ENCODE data around the gene NHLRC2. TPM values are rescaled to one million over a fixed set of nuclear protein-coding genes. Genes with fewer than 3 reads are reported as not detected.

Gene NHLRC2
- polyA plus RNA-seq, 3 donors = 2.7 to 4.9 (median 4.3) TPM

GRCh38 chr10:113854761-113855588, 514 bp downstream of the NHLRC2 start:
- peak overlapping the region; percentile 15 for H3K27ac ChIP-seq (ENCODE audit: low read depth, low read length)
- 1% methylated on average over 62 of the region's 62 CpGs for WGBS, 3 donors

GRCh38 chr10:113856563-113856962, 2.1 kb downstream of the NHLRC2 start:
- 35 to 73% (median 60%) methylated on average over 1 of the region's 1 CpG for WGBS, 3 donors
- H3K27ac ChIP-seq (ENCODE audit: low read depth, low read length) = no peak overlapping the region

GRCh38 chr10:113857210-113857609, 2.7 kb downstream of the NHLRC2 start:
- H3K27ac ChIP-seq (ENCODE audit: low read depth, low read length) = no peak overlapping the region

GRCh38 chr10:113858541-113858940, 4.1 kb downstream of the NHLRC2 start:
- 73 to 88% (median 87%) methylated on average over 2 of the region's 2 CpGs for WGBS, 3 donors
- no peak overlapping the region for H3K27ac ChIP-seq (ENCODE audit: low read depth, low read length)

GRCh38 chr10:113859261-113859660, 4.8 kb downstream of the NHLRC2 start:
- 72 to 100% (median 79%) methylated on average over 2 of the region's 2 CpGs for WGBS, 3 donors

GRCh38 chr10:113865901-113866300, 11.4 kb downstream of the NHLRC2 start:
- 50 to 74% (median 58%) methylated on average over 3 of the region's 3 CpGs for WGBS, 3 donors
- no peak overlapping the region for H3K27ac ChIP-seq (ENCODE audit: low read depth, low read length)

More at GRCh38 chr10:113859261-113859660, 4.8 kb downstream of the NHLRC2 start:
- no peak overlapping the region for H3K27ac ChIP-seq (ENCODE audit: low read depth, low read length)

- H3K27ac ChIP-seq (ENCODE audit: low read depth, low read length) = no peak overlapping the region
- WGBS, 3 donors = 82 to 98% (median 97%) methylated on average over 5 of the region's 5 CpGs
Observed at GRCh38 chr10:113866551-113867394, 12.3 kb downstream of the NHLRC2 start.

- WGBS, 3 donors = 93 to 95% (median 94%) methylated on average over 4 of the region's 4 CpGs
- no peak overlapping the region for H3K27ac ChIP-seq (ENCODE audit: low read depth, low read length)
Observed at GRCh38 chr10:113867904-113868303, 13.4 kb downstream of the NHLRC2 start.

- 77 to 97% (median 94%) methylated on average over 2 of the region's 2 CpGs for WGBS, 3 donors
- no peak overlapping the region for H3K27ac ChIP-seq (ENCODE audit: low read depth, low read length)
Observed at GRCh38 chr10:113869789-113870188, 15.3 kb downstream of the NHLRC2 start.

GRCh38 chr10:113872139-113873030, 17.9 kb downstream of the NHLRC2 start:
- WGBS, 3 donors = 91 to 98% (median 96%) methylated on average over 3 of the region's 3 CpGs
- H3K27ac ChIP-seq (ENCODE audit: low read depth, low read length) = no peak overlapping the region

GRCh38 chr10:113875212-113875611, 20.8 kb downstream of the NHLRC2 start:
- H3K27ac ChIP-seq (ENCODE audit: low read depth, low read length) = no peak overlapping the region
- 32 to 100% (median 89%) methylated on average over 1 of the region's 1 CpG for WGBS, 3 donors

GRCh38 chr10:113876461-113876860, 22.0 kb downstream of the NHLRC2 start:
- no peak overlapping the region for H3K27ac ChIP-seq (ENCODE audit: low read depth, low read length)
- WGBS, 3 donors = 76 to 86% (median 83%) methylated on average over 3 of the region's 3 CpGs

GRCh38 chr10:113879691-113880090, 25.2 kb downstream of the NHLRC2 start:
- H3K27ac ChIP-seq (ENCODE audit: low read depth, low read length) = no peak overlapping the region
- 89 to 91% (median 89%) methylated on average over 2 of the region's 2 CpGs for WGBS, 3 donors

GRCh38 chr10:113880236-113880635, 25.8 kb downstream of the NHLRC2 start:
- no peak overlapping the region for H3K27ac ChIP-seq (ENCODE audit: low read depth, low read length)
- 33 to 90% (median 86%) methylated on average over 1 of the region's 1 CpG for WGBS, 3 donors

GRCh38 chr10:113882240-113882639, 27.8 kb downstream of the NHLRC2 start:
- no peak overlapping the region for H3K27ac ChIP-seq (ENCODE audit: low read depth, low read length)
- 70 to 96% (median 91%) methylated on average over 2 of the region's 2 CpGs for WGBS, 3 donors

- WGBS, 3 donors = 66 to 76% (median 68%) methylated on average over 2 of the region's 2 CpGs
- no peak overlapping the region for H3K27ac ChIP-seq (ENCODE audit: low read depth, low read length)
Observed at GRCh38 chr10:113889911-113890310, 35.5 kb downstream of the NHLRC2 start.

GRCh38 chr10:113890769-113891168, 36.3 kb downstream of the NHLRC2 start:
- WGBS, 3 donors = 64 to 81% (median 77%) methylated on average over 4 of the region's 4 CpGs
- H3K27ac ChIP-seq (ENCODE audit: low read depth, low read length) = no peak overlapping the region

- WGBS, 3 donors = 46 to 77% (median 66%) methylated on average over 3 of the region's 3 CpGs
- no peak overlapping the region for H3K27ac ChIP-seq (ENCODE audit: low read depth, low read length)
Observed at GRCh38 chr10:113891476-113891875, 37.0 kb downstream of the NHLRC2 start.
